H1 (cell line): ENCODE data around the gene TSKU. TPM values are rescaled to one million over a fixed set of nuclear protein-coding genes. Genes with fewer than 3 reads are reported as not detected.

Source experiments
- CBX8 ChIP-seq: fragments of 300-800, 300-1000 bp; sonication (generic); IDR thresholded peaks from 2 replicates; pipeline ENCODE4 v1.7.1; 2016; ENCODE audit warnings: low read depth, low read length, borderline replicate concordance
- CEBPB ChIP-seq: IDR thresholded peaks from 2 replicates; pipeline ENCODE4 v1.6.1; 2012; ENCODE audit warnings: low read depth, low read length
- CTCF ChIP-seq, 3 experiments: IDR thresholded peaks; 1 replicate in 2 of 3; 2 replicates in 1 of 3; pipeline versions ENCODE4 v1.5.1 to v1.6.1; 2011; ENCODE audit warnings: low read length in 3 of 3, mild to moderate bottlenecking in 3 of 3, inconsistent platforms in 2 of 3, low read depth in 1 of 3, moderate library complexity in 1 of 3; ENCODE audit not compliant: insufficient read depth in 1 of 3; ENCODE audit errors: control extremely low read depth in 1 of 3
- GABPA ChIP-seq: IDR thresholded peaks from 2 replicates; pipeline ENCODE4 v1.6.1; 2011; ENCODE audit warnings: mild to moderate bottlenecking, low read length, moderate library complexity, borderline replicate concordance; ENCODE audit not compliant: insufficient read depth
- NRF1 ChIP-seq: IDR thresholded peaks from 2 replicates; pipeline ENCODE4 v1.6.1; 2011; ENCODE audit warnings: mild to moderate bottlenecking, low read depth, low read length, improper control_type of control experiment
- POLR2AphosphoS5 ChIP-seq: IDR thresholded peaks from 2 replicates; pipeline ENCODE4 v1.6.1; 2011; ENCODE audit warnings: low read depth, low read length
- RAD21 ChIP-seq, 2 experiments: IDR thresholded peaks in 1 of 2; conservative IDR thresholded peaks in 1 of 2; 2 replicates each; pipeline ENCODE4 v1.6.1; 2011; ENCODE audit warnings: low read depth in 2 of 2, low read length in 2 of 2, improper control_type of control experiment in 1 of 2, inconsistent platforms in 1 of 2, mild to moderate bottlenecking in 1 of 2, moderate library complexity in 1 of 2
- SP4 ChIP-seq: IDR thresholded peaks from 2 replicates; pipeline ENCODE4 v1.6.1; 2012; ENCODE audit warnings: low read length, inconsistent platforms
- SRF ChIP-seq: IDR thresholded peaks from 2 replicates; pipeline ENCODE4 v1.6.1; 2011; ENCODE audit warnings: mild to moderate bottlenecking, low read depth, low read length, moderate library complexity
- polyA plus RNA-seq, 7 experiments: library from polyadenylated mRNA; depleted of rRNA in 3 of 7; stranded (reverse) in 5 of 7; unstranded in 2 of 7; fragments of >200 nt in 5 of 7; fragments of 200-250 nt in 2 of 7; gene quantifications; 1 replicate in 5 of 7; 2 replicates in 1 of 7; 4 replicates in 1 of 7; pipeline versions ENCODE4 v1.2.1 to v1.2.3, GENCODE V29; 2011 to 2013; ENCODE audit warnings: missing spikeins in 2 of 7, mixed read lengths in 2 of 7
- total RNA-seq: library from RNA; stranded (reverse); fragmentation: NEBNext Ultra II Directional; extraction: Animal tissue kit (Norgen Biotek cat#: 25700); gene quantifications from 2 replicates; pipeline ENCODE4 v1.2.1, GENCODE V29; 2021

Gene TSKU
- total and polyA plus RNA-seq, 2 of the 8 experiments (the other 6 are each of a cell fraction or from before 2014, with no cell fraction given), result 22.8 to 28.4 TPM

GRCh38 chr11:76776472-76776871 lies 6.7 kb upstream of the TSKU start (continued):
- no peak for TF ChIP-seq CTCF (IDR thresholded peaks at IDR 0.05; ENCODE audit: control extremely low read depth in 1 of 3, insufficient read depth in 1 of 3, low read depth in 1 of 3, low read length in 3 of 3)
- TF ChIP-seq SRF, result no peak
- TF ChIP-seq CBX8, result no peak
- no peak for TF ChIP-seq SP4
- TF ChIP-seq CEBPB, result no peak
- no peak for TF ChIP-seq POLR2AphosphoS5
- no peak for TF ChIP-seq GABPA
- TF ChIP-seq NRF1, result no peak
- TF ChIP-seq RAD21 (IDR thresholded peaks at IDR 0.05 in 1 of 2, conservative IDR thresholded peaks at IDR 0.05 in 1 of 2; ENCODE audit: low read depth in 2 of 2, low read length in 2 of 2), result no peak
